HG03095 (cell line): ENCODE measurements around the gene SLC35D2.

Experiments
- ATAC-seq: cut with Tn5 transposase; IDR thresholded peaks from one replicate; pipeline ENCODE4 v1.9.1; 2021; ENCODE audit warnings: moderate library complexity; ENCODE audit not compliant: unreplicated experiment

Gene SLC35D2

GRCh38 chr9:96383165-96383942 lies at the start of gene SLC35D2:
TSS of gene SLC35D2 (minus strand) at chr9:96383711. CDS start at chr9:96383634, 77 bp downstream.
- ATAC-seq, result no peak

DNA sequence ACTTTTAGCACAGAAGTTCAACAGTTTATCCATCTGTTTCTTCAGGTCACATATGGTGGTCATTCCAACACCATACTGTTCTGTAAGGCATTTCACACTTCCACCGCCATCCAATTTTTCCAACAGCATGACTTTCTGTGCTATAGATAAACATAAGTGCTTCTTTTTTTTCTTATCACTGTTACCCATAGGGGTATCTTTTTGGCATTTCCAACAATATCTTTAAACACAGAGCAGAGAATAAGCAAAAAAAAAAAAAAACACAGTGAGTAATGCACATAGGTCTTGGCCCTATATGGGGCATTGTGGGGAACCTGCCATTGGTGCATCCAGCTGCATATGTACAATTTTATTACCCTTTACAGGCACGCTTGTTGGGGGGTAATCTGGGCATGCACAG lies 46.9 kb upstream of the SLC35D2 start:
- ATAC-seq, result no peak

- no peak for ATAC-seq
Measured at GRCh38 chr9:96429732-96430131, 46.2 kb upstream of the SLC35D2 start.

GRCh38 chr9:96425500-96426169 lies 42.1 kb upstream of the SLC35D2 start:
- no peak for ATAC-seq

DNA sequence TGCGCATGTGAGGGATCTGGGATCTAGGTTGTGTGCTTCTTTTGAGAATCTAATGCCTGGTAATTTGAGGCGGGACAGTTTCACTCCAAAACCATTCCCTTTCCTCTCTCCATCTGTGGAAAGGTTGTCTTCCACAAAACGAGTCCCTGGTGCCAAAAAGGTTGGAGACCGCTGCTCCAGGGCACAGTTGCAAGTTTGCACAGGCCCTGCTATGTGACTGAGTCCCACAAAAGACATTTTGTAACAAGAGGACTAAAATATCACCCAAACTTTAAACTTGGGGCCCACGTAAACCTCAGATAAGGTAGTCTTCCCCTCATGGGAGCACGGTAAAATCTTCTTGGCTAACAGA lies 40.5 kb upstream of the SLC35D2 start:
- no peak for ATAC-seq

DNA sequence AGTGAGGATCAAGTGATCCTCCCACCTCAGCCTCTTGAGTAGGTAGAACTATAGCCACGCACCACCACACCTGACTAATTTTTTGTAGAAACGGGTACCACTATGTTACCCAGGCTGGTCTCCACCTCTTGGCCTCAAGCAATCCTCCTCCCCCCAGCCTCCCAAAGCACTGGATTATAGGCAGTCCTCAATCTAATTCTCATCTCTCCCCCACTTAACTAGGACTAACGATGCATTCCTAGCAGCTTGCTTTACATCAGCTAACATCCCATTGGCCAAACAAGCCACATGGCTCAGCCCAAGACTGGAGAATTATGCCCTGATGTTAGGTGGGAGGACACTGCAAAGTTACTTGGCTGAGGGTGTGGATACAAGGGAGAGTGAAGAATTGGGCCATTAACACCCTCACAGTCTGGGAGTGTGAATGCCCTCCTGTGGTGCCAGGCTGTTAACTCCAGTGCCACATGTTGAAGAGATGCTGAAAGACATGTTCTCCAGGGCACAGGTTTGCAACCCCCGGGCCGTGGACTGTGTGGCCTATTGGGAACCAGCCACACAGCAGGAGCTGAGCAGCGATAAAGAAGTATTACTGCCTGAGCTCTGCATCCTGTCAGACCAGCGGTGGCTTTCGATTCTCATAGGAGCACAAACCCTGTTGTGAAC lies 39.9 kb upstream of the SLC35D2 start:
- no peak for ATAC-seq

DNA sequence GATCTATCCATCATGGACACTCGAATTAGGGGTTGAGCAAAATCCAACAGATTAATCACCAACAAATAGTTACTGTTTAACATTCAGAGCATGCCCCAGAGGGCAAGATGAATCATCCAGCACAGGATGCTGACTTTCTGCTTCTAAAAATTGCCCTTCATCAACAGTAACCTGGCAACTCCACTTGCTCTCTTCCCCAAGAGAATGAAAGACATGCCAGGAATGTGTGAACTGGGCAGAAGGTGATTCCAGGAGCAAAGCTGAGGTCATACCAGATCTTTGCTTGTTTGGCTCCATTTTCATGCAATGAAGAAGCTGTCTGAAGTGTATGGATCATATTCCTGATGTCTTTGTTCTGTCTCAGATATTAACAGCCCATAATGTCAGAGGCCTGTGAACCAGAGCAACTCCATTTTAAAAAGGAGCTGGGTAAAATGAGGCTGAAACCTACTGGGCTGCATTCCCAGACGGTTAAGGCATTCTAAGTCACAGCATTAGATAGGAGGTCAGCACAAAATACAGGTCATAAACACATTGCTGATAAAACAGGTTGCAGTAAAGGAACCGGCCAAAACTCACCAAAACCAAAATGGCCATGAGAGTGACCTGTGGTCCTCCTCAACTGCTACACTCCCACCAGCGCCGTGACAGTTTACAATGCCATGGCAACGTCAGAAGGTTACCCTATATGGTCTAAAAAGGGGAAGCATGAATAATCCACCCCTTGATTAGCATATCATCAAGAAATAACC lies 37.1 kb upstream of the SLC35D2 start:
- ATAC-seq, result no peak

- no peak for ATAC-seq
Measured at GRCh38 chr9:96419691-96419969, 36.1 kb upstream of the SLC35D2 start.

- peak; percentile 34 for ATAC-seq
Measured at GRCh38 chr9:96418920-96419690, 35.6 kb upstream of the SLC35D2 start.

DNA sequence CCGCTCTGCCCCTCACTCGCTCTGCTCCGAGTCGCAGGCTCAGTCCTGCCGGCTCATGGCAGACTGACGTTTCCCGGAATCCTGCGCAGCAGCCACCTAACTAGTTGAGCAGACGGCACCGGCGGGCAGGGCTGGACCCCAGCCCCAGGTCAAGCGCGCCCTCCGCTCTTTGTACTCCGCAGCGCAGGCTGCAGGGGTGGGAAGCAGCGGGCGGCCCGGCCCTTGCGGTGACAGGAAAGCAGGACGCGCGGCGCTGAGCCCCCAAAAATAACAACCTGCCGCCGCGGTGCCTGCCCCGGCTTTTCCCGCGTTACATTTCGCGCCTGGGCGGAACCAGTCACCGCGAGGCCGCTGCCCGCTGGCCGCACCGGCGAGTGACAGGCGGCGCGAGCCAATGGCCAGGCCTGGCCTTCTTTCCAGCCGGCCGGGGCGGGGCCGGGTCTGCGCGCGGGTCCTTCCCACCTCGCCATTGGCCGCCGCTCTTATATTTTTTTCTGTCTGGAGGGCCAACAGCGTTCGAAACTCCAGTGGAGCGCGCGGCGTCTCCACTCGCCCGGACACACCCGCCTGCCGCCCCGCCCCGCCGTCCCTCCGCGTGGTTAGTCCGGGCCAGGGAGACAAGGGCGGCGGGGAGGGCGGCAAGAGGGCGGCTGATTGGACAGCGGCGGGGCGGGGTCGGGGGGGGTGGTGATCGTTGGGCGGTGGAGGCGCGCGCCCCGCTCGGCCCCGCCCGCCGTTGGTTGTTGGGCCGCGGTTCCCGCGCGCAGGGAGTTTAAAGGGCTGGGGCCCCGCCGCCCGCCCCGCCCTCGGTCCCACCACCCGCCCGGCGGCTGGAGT lies 34.8 kb upstream of the SLC35D2 start, which contains the start of gene ZNF367:
TSS of gene ZNF367 (minus strand) at position 288 of the 837 bp plus-strand sequence. CDS start 338 bp downstream, outside the sequence.
- peak; percentile 58 for ATAC-seq

DNA sequence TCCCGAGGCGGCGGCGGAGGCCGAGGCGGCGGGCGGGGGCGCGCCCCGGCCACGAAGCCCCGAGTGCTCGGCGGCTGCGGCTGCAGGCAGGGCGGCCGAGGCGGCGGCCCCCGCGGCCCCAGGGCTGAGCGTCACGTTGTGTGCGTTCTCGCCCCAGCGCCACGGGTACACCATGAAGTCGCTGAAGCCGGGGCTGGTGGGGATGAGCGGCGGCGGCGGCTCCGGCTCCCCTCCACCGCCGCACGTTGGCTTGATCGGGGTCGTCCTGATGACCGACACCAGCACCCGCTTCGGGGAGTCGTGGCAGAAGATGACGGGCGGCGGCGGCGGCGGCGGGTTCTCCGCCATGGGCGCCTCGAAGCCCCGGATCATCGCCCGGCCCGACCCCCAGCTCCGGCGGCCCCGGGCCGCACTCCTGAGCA lies 34.2 kb upstream of the SLC35D2 start:
- ATAC-seq, result no peak

- ATAC-seq, result peak; percentile 16
Measured at GRCh38 chr9:96417051-96417586, 33.6 kb upstream of the SLC35D2 start.

GRCh38 chr9:96413302-96414221 lies 30.1 kb upstream of the SLC35D2 start:
- peak; percentile 28 for ATAC-seq

DNA sequence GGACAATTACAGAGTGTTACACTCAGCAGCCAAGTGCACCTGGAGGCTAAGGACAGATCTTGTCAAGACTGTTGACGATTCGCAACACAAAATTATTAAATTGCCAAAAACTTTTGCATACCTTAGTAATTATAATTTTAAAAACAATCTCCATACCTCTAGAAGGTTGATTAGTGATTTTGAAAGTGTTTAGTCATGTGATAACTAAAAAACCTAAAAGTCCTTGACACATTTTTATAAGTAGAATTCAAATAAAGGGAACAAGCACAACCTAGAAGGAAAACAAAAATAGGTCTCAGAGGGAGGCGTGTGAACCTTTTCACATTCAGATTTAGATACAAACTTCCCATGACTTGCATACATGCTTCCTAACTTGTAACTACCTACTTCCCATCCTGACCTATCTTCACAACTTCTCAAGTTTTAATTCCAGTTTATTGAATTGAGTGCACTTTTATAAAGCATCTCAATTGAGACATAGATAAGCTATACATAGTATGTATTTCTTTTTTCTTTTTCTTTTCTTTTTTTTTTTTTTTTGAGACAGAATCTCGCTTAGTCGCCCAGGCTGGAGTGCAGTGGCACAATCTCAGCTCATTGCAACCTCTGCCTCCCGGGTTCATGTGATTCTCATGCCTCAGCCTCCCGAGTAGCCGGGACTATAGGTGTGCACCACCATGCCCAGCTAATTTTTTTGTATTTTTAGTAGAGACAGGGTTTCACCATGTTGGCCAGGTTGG lies 28.8 kb upstream of the SLC35D2 start:
- no peak for ATAC-seq

DNA sequence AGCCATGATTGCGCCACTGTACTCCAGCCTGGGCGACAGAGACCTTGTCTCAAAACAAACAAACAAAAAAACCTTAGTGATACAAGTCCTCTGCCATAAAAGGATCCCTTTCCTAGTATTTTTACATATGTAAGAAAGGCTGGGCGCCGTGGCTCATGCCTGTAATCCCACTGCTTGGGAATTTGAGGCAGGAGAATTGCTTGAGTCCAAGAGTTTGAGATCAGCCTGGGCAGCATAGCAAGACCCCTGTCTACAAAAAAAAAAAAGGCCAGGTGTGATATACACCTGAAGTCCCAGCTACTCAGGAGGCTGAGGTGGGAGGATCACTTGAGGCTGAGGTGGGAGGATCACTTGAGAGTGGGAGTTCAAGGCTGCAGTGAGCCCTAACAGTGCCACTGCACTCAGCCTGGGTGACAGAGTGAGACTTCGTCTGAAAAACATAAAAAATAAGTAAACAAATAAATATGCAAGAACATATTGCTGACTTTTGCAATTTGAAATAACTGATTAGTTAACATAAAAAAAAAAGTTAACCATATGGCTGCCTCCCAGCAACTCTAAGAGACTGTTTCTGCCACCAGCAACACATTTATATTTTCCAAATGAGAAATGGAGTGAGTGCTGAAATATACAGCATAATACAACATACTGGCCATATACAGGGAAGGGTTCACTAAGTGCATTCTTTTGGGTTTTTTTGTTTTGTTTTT lies 27.8 kb upstream of the SLC35D2 start:
- no peak for ATAC-seq

DNA sequence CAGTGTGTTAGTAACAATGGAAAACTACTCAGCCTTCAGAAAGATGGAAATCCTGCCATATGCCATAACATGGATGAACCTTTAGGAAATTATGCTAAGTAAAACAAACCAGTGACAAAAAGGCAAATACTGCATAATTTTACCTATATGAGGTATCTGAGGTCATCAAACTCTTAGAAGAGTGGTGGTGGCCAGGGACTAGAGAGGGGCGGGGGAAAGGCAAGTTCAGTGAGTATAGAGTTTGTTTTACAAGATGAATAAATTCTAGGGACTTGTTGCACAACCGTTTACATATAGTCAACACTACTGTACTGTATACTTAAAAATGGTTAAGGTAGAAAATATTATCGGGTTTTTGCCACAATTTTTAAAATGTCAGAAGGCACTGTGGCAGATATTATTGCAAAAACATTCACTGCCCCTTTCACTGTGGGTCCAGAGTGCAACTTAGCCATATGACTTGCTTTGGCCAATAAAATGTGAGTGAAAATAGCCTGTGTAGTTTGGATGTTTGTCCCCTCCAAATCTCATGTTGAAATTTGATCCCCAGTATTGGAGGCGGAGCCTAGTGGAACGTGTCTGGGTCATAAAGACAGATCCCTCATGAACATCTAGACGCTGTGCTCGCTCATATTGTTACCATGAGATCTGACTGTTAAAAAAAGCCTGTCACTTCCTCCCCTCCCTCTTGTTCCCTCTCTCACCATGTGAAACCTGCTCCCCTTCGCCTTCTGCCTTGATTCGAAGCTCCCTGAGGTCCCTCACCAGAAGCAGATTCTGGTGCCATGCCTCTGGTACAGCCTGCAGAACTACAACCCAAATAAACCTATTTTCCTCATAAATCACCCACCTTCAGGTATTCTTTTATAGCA lies 25.1 kb upstream of the SLC35D2 start:
- no peak for ATAC-seq
